HUES6 (cell line): ENCODE results near the gene SMARCD1.
A peak's percentile ranks its signal among the peaks of the same experiment; 100 is the strongest.

Experiments
- H3K27ac ChIP-seq: 2 replicates; pipeline ENCODE4 v1.7.0; 2013; ENCODE audit warnings: low read depth, mild to moderate bottlenecking, low read length, inconsistent platforms
- H3K27me3 ChIP-seq: 2 replicates; pipeline ENCODE4 v1.6.1; 2013; ENCODE audit warnings: low read length; ENCODE audit not compliant: control insufficient read depth, insufficient read depth
- H3K36me3 ChIP-seq: 2 replicates; pipeline ENCODE4 v1.6.1; 2013; ENCODE audit warnings: low read length; ENCODE audit not compliant: control insufficient read depth, insufficient read depth
- H3K4me1 ChIP-seq: 2 replicates; pipeline ENCODE4 v1.6.1; 2013; ENCODE audit warnings: low read length; ENCODE audit not compliant: control insufficient read depth, insufficient read depth
- H3K4me3 ChIP-seq: 2 replicates; pipeline ENCODE4 v1.5.1; 2013; ENCODE audit warnings: low read depth, low read length
- H3K9ac ChIP-seq: one replicate; pipeline ENCODE4 v1.6.1; 2013; ENCODE audit warnings: mild to moderate bottlenecking, low read length
- H3K9me3 ChIP-seq: 2 replicates; pipeline ENCODE4 v1.6.1; 2013; ENCODE audit warnings: low read depth, low read length; ENCODE audit not compliant: control insufficient read depth, insufficient read depth

SMARCD1 gene

GRCh38 chr12:50049254-50050118, 35.7 kb upstream of the SMARCD1 start:
- Histone ChIP-seq H3K9me3 (no peaks in the 10 kb centered on the region), H3K9ac (no peak overlapping the region), H3K27me3 (peaks cover 74% of the 10 kb centered on the region), H3K4me3 (peak overlapping the region; percentile 45), H3K4me1 (peaks cover 16% of the 10 kb centered on the region), H3K36me3 (no peaks in the 10 kb centered on the region), H3K27ac (no peak overlapping the region)

- Histone ChIP-seq H3K27ac (no peak overlapping the region), H3K9ac (no peak overlapping the region), H3K4me1 (peaks cover 16% of the 10 kb centered on the region), H3K4me3 (peak overlapping the region; percentile 45), H3K27me3 (peaks cover 76% of the 10 kb centered on the region), H3K36me3 (no peaks in the 10 kb centered on the region), H3K9me3 (no peaks in the 10 kb centered on the region)
Observed at GRCh38 chr12:50050119-50050385, 35.1 kb upstream of the SMARCD1 start.

GRCh38 chr12:50050410-50051098, 34.6 kb upstream of the SMARCD1 start:
- H3K9me3 ChIP-seq, result no peaks in the 10 kb centered on the region
- no peak overlapping the region for H3K9ac ChIP-seq
- peaks cover 81% of the 10 kb centered on the region for H3K27me3 ChIP-seq
- peak overlapping the region; percentile 45 for H3K4me3 ChIP-seq
- H3K27ac ChIP-seq, result no peak overlapping the region
- H3K36me3 ChIP-seq, result no peaks in the 10 kb centered on the region
- peaks cover 16% of the 10 kb centered on the region for H3K4me1 ChIP-seq

- peak overlapping the region; percentile 45 for H3K4me3 ChIP-seq
- peaks cover 21% of the 10 kb centered on the region for H3K4me1 ChIP-seq
- no peak overlapping the region for H3K27ac ChIP-seq
- peaks cover 88% of the 10 kb centered on the region for H3K27me3 ChIP-seq
- H3K9me3 ChIP-seq, result no peaks in the 10 kb centered on the region
- no peaks in the 10 kb centered on the region for H3K36me3 ChIP-seq
- H3K9ac ChIP-seq, result no peak overlapping the region
Observed at GRCh38 chr12:50051101-50051806, 33.9 kb upstream of the SMARCD1 start.

GRCh38 chr12:50052544-50052943, 32.6 kb upstream of the SMARCD1 start:
- H3K4me1 ChIP-seq, result peaks cover 30% of the 10 kb centered on the region
- no peaks in the 10 kb centered on the region for H3K9me3 ChIP-seq
- no peak overlapping the region for H3K27ac ChIP-seq
- no peaks in the 10 kb centered on the region for H3K36me3 ChIP-seq
- no peak overlapping the region for H3K4me3 ChIP-seq
- H3K9ac ChIP-seq, result no peak overlapping the region
- H3K27me3 ChIP-seq, result peaks cover 93% of the 10 kb centered on the region

- H3K27me3 ChIP-seq, result peaks cover 93% of the 10 kb centered on the region
Observed at GRCh38 chr12:50052964-50053363, 32.2 kb upstream of the SMARCD1 start.

GRCh38 chr12:50053583-50053982, 31.6 kb upstream of the SMARCD1 start:
- no peaks in the 10 kb centered on the region for H3K9me3 ChIP-seq
- H3K27me3 ChIP-seq, result peaks cover 93% of the 10 kb centered on the region
- no peak overlapping the region for H3K4me3 ChIP-seq
- H3K36me3 ChIP-seq, result no peaks in the 10 kb centered on the region
- H3K4me1 ChIP-seq, result peaks cover 30% of the 10 kb centered on the region
- no peak overlapping the region for H3K9ac ChIP-seq
- no peak overlapping the region for H3K27ac ChIP-seq

More at GRCh38 chr12:50052964-50053363, 32.2 kb upstream of the SMARCD1 start:
- no peaks in the 10 kb centered on the region for H3K9me3 ChIP-seq
- no peak overlapping the region for H3K27ac ChIP-seq
- no peak overlapping the region for H3K4me3 ChIP-seq
- H3K4me1 ChIP-seq, result peaks cover 30% of the 10 kb centered on the region
- H3K36me3 ChIP-seq, result no peaks in the 10 kb centered on the region
- H3K9ac ChIP-seq, result no peak overlapping the region

- no peak overlapping the region for H3K9ac ChIP-seq
- H3K27ac ChIP-seq, result no peak overlapping the region
- no peaks in the 10 kb centered on the region for H3K36me3 ChIP-seq
- H3K27me3 ChIP-seq, result peaks cover 98% of the 10 kb centered on the region
- peaks cover 22% of the 10 kb centered on the region for H3K4me1 ChIP-seq
- H3K4me3 ChIP-seq, result peak overlapping the region; percentile 83
- no peaks in the 10 kb centered on the region for H3K9me3 ChIP-seq
Observed at GRCh38 chr12:50055831-50056638, 29.1 kb upstream of the SMARCD1 start.

- Histone ChIP-seq H3K9ac (peak overlapping the region; percentile 4), H3K27ac (no peak overlapping the region), H3K4me1 (peaks cover 16% of the 10 kb centered on the region)
Observed at GRCh38 chr12:50056639-50056976, 28.5 kb upstream of the SMARCD1 start.

GRCh38 chr12:50057000-50057841, 27.9 kb upstream of the SMARCD1 start, which contains the start of gene ASIC1:
ASIC1 (plus strand) TSS chr12:50057596; CDS start chr12:50058767, 1,171 bp downstream.
- peaks cover 14% of the 10 kb centered on the region for H3K4me1 ChIP-seq
- H3K9ac ChIP-seq, result peak within 1 kb of the TSS; percentile 33
- peaks cover 98% of the 10 kb centered on the region for H3K27me3 ChIP-seq
- no peaks in the 10 kb centered on the region for H3K9me3 ChIP-seq
- peak within 1 kb of the TSS; percentile 83 for H3K4me3 ChIP-seq
- no peak within 1 kb of the TSS for H3K27ac ChIP-seq
- no peaks in the 10 kb centered on the region for H3K36me3 ChIP-seq

More at GRCh38 chr12:50056639-50056976, 28.5 kb upstream of the SMARCD1 start:
- no peaks in the 10 kb centered on the region for H3K36me3 ChIP-seq
- H3K9me3 ChIP-seq, result no peaks in the 10 kb centered on the region
- peak overlapping the region; percentile 83 for H3K4me3 ChIP-seq
- peaks cover 98% of the 10 kb centered on the region for H3K27me3 ChIP-seq
